Measurements from ENCODE around the gene FRAS1. TPM values are rescaled to one million over a fixed set of nuclear protein-coding genes. Genes with fewer than 3 reads are reported as not detected.

The FRAS1 gene
- total RNA-seq, 2 experiments from 2014 or later: 0.23 to 0.53 TPM

DNA sequence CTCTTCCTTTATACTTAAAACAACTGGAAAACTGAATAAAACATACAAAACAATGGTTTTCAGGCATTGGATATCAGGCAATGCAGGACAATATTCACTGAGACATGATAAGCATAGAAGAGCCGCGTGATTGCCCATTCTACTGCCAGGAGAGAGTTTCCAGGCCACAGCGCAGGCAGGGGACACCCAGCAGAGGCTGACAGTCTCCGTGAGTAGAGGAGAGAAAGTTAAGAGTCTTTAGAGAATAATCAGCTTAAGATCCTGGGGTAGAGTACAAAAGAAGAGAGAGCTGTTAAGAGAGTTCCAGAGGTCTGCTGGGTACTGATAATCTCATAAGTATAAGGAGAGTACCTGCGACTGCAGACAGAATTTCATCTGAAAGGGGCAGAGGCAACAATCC, 18.4 kb upstream of the FRAS1 start:
- H3K4me3 Mint-ChIP-seq: no peak overlapping the region

GRCh38 chr4:78039678-78040077, 17.4 kb upstream of the FRAS1 start:
- H3K27me3 Mint-ChIP-seq: peaks cover 12% of the 10 kb centered on the region
- POLR2A ChIA-PET: no interaction called here
- no peak overlapping the region for H3K27ac Mint-ChIP-seq
- no peaks in the 10 kb centered on the region for H3K4me1 Mint-ChIP-seq
- peaks cover 2% of the 10 kb centered on the region for H3K36me3 Mint-ChIP-seq
- no peak overlapping the region for H3K4me3 Mint-ChIP-seq
- no peak for ATAC-seq (ENCODE audit: low read depth)
- DNase-seq: no peak
- peaks cover 1% of the 10 kb centered on the region for H3K9me3 Mint-ChIP-seq

More for the DNA sequence above, 18.4 kb upstream of the FRAS1 start:
- Mint-ChIP-seq H3K27ac (no peak overlapping the region), H3K36me3 (peaks cover 2% of the 10 kb centered on the region), H3K27me3 (peaks cover 12% of the 10 kb centered on the region), H3K4me1 (no peaks in the 10 kb centered on the region), H3K9me3 (peaks cover 1% of the 10 kb centered on the region)
- POLR2A ChIA-PET: no interaction called here
- ATAC-seq (ENCODE audit: low read depth) (no peak), DNase-seq (no peak)

DNA sequence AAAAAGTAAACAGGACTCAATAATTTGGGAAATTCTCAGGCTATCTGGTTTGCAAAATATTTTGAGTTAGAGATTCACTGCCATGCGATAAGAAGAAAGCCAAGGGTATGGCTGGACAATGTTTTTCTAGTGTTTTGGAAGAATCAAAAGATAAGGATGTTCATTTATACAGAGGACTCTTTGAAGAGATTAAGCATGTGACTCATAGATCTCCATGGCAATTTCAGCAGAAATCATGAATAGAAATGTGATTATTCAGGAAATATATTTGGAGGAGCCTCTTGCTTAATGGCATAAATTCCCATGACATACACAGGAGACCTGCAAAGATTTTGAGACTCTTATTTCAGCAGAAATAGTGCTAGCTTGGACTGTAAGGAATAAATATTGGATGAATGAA, 16.7 kb upstream of the FRAS1 start:
- Mint-ChIP-seq H3K36me3 (peaks cover 2% of the 10 kb centered on the region), H3K9me3 (peaks cover 1% of the 10 kb centered on the region), H3K27me3 (peaks cover 12% of the 10 kb centered on the region), H3K4me1 (no peaks in the 10 kb centered on the region), H3K27ac (no peak overlapping the region), H3K4me3 (no peak overlapping the region)
- POLR2A ChIA-PET: no interaction called here
- DNase-seq (no peak), ATAC-seq (ENCODE audit: low read depth) (no peak)

- Mint-ChIP-seq H3K4me1 (no peaks in the 10 kb centered on the region), H3K4me3 (no peak overlapping the region), H3K27ac (no peak overlapping the region), H3K36me3 (no peaks in the 10 kb centered on the region), H3K9me3 (peaks cover 2% of the 10 kb centered on the region), H3K27me3 (peaks cover 21% of the 10 kb centered on the region)
- no peak for ATAC-seq (ENCODE audit: low read depth)
- no peak for DNase-seq
- POLR2A ChIA-PET: no interaction called here
Observed at GRCh38 chr4:78047366-78047765, 9.8 kb upstream of the FRAS1 start.

GRCh38 chr4:78056265-78057129, 626 bp upstream of the FRAS1 start:
- peak; percentile 77 for ATAC-seq (ENCODE audit: low read depth)
- peaks cover 57% of the 10 kb centered on the region for H3K27me3 Mint-ChIP-seq
- no peaks in the 10 kb centered on the region for H3K36me3 Mint-ChIP-seq
- POLR2A ChIA-PET: interaction anchor here (1.4 kb wide), 1 partner anchor 194 kb away, joined by 3 read pairs; the partner anchor contains the start of gene MRPL1
- H3K27ac Mint-ChIP-seq: no peak overlapping the region
- peak overlapping the region; percentile 86 for H3K4me3 Mint-ChIP-seq
- peaks cover 22% of the 10 kb centered on the region for H3K4me1 Mint-ChIP-seq
- DNase-seq: peak; percentile 58
- no peaks in the 10 kb centered on the region for H3K9me3 Mint-ChIP-seq

DNA sequence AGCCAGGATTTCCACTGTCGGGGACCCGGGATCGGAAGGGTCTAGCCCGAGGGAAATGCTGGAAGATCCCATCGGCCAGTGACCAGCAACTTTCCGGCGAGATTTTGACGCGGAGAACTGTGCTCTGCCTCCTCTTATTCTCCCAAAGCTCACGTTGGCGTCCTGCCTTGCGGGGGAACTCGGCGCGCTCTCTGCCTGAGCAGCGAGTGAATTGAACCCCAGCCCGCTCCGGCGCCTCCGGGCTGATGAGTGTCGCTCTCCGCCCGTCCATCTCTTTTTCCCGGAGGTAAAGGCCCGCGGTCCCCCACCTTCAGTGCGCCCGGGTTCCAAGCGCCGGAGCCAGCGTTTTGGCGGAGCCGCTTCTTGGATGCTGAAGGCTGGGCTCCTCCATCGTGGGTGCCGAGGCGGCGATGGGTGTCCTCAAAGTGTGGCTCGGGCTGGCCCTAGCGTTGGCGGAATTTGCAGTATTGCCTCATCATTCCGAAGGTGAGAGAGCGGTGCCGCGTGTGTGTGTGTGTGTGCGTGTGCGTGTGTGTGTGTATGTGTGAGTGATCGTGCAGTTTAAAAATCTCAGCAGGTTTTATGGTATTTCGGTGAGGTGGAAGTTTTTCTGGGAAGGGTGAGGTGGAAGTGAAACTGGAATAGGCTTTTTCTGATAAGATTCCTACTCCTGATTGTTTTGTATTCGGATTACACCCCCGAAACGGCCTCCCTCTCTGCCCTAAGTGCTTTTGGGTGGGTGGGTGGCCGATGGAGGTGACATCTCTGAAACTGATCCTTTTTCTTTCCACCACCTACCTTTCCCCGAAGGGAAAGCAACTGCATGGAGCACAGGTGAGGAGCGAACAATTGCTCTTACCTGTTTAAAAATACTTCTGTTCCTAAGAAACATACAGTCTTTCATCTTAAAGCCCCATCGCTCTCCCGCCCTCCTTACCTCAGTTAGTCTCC, 752 bp downstream of the FRAS1 start:
- DNase-seq (peak; percentile 63), ATAC-seq (ENCODE audit: low read depth) (peak; percentile 24)
- POLR2A ChIA-PET: interaction anchor here (1.4 kb wide), 1 partner anchor 196 kb away, joined by 3 read pairs; the partner anchor contains the start of gene MRPL1
- H3K9me3 Mint-ChIP-seq: no peaks in the 10 kb centered on the region
- H3K4me3 Mint-ChIP-seq: peak overlapping the region; percentile 86
- no peak overlapping the region for H3K27ac Mint-ChIP-seq
- H3K36me3 Mint-ChIP-seq: no peaks in the 10 kb centered on the region
- peaks cover 22% of the 10 kb centered on the region for H3K4me1 Mint-ChIP-seq
- peaks cover 56% of the 10 kb centered on the region for H3K27me3 Mint-ChIP-seq

DNA sequence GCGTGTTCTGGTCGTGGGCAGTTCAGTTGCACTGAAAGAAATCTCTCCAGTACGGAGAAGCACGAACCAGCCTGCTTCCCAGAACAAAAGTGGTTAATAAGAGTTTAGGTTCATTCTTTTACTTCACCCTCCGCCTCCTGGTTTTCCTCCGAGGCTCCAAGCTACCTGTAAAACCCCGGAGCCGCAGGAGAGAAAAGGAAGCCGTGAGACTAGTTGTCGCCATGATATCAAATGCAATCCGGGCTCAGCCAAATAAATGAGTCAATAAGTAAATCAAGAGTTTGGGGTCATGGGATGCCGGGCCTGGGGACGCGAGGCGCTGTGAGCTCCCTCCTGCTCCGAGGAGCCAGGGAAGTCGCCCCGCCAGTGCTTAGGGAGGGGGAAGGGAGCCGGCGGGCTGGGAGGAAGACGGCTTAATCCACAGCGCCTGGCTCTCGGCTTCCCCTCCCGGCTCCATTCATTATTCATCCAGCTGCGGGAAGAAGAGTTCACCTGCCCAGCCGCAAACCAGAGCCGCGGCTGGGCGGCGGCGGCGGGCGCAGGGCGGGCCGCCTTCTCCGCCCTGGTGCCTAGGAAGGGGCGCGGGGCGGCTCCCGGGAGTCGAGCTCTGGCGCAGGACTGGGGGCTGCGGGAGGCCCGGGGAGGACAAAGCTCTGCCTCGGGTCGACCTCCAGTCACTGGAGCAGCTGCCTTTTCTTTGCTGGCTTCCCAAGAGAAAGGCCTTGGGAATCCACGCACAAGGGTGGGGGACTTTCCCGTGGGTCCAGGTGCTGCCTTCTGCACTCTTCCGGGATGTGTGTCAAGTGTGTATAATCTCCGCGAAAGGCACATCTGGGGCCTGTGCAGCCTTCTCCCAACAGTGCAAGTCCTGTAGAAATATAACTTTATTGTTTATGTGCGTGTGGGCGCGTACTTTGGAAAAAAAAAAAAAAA, 1.7 kb downstream of the FRAS1 start:
- ATAC-seq (ENCODE audit: low read depth): no peak
- Mint-ChIP-seq H3K9me3 (no peaks in the 10 kb centered on the region), H3K27ac (no peak overlapping the region), H3K4me3 (peak overlapping the region; percentile 86), H3K36me3 (no peaks in the 10 kb centered on the region), H3K27me3 (peaks cover 58% of the 10 kb centered on the region), H3K4me1 (peaks cover 22% of the 10 kb centered on the region)
- DNase-seq: peak; percentile 48
- POLR2A ChIA-PET: interaction anchor here (0.6 to 1.0 kb wide), 3 partner anchors 197 to 593 kb away, joined by 3 read pairs; partner anchors contain the start of gene MRPL1

DNA sequence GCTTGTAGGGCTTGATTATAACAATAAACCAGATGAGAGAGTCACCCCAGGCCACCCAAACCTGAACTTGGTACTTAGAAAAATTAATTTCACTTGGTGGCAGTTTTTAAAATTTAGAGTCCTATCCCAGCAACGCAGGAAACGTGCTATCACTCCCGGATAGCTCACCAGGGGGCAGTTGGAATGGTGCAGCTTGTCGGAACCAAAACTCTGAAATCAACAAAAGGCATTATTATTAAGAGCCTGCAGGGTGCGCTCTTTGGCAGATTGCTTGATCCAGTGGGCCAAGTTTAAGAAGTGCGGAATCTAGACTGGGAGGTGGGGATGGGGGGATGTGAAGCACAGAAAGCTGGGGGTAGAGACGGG, 2.4 kb downstream of the FRAS1 start:
- Mint-ChIP-seq H3K36me3 (no peaks in the 10 kb centered on the region), H3K27me3 (peaks cover 56% of the 10 kb centered on the region), H3K4me3 (peak overlapping the region; percentile 69), H3K9me3 (no peaks in the 10 kb centered on the region), H3K4me1 (peaks cover 22% of the 10 kb centered on the region), H3K27ac (no peak overlapping the region)
- POLR2A ChIA-PET: interaction anchor here (0.6 to 1.0 kb wide), 3 partner anchors 197 to 594 kb away, joined by 3 read pairs; partner anchors contain the start of gene MRPL1
- peak; percentile 24 for ATAC-seq (ENCODE audit: low read depth)
- peak; percentile 42 for DNase-seq

DNA sequence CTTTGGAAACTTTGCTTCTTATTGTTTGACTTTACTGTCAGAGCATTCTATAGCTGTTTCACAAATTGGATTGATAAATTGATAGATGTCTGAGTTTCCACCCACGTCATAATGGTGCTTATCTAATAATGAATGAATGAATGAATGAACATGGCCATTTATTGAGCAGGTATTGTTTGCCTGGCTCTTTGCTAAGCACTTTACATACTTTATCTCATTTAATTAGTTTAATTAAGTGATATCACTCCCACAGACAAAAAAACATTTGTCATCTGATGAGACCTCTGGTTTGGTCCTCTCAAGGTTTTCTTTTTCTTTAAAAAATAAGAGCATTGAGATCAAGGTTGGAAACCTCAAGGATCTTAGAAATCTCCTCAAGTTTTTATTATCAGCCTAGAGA, 2.8 kb downstream of the FRAS1 start:
- Mint-ChIP-seq H3K4me3 (no peak overlapping the region), H3K27ac (no peak overlapping the region), H3K27me3 (peaks cover 52% of the 10 kb centered on the region), H3K4me1 (peaks cover 22% of the 10 kb centered on the region), H3K9me3 (no peaks in the 10 kb centered on the region), H3K36me3 (no peaks in the 10 kb centered on the region)
- ATAC-seq (ENCODE audit: low read depth) (no peak), DNase-seq (no peak)
- POLR2A ChIA-PET: interaction anchor here (0.6 to 1.0 kb wide), 3 partner anchors 198 to 595 kb away, joined by 3 read pairs; partner anchors contain the start of gene MRPL1

GRCh38 chr4:78061939-78062570, 4.9 kb downstream of the FRAS1 start:
- Mint-ChIP-seq H3K36me3 (no peaks in the 10 kb centered on the region), H3K27me3 (peaks cover 58% of the 10 kb centered on the region), H3K27ac (no peak overlapping the region), H3K9me3 (no peaks in the 10 kb centered on the region), H3K4me3 (no peak overlapping the region), H3K4me1 (peaks cover 16% of the 10 kb centered on the region)
- DNase-seq (no peak), ATAC-seq (ENCODE audit: low read depth) (no peak)
- POLR2A ChIA-PET: no interaction called here

GRCh38 chr4:78065508-78066192, 8.5 kb downstream of the FRAS1 start:
- no peak overlapping the region for H3K27ac Mint-ChIP-seq
- no peaks in the 10 kb centered on the region for H3K4me1 Mint-ChIP-seq
- no peaks in the 10 kb centered on the region for H3K36me3 Mint-ChIP-seq
- ATAC-seq (ENCODE audit: low read depth) (no peak), DNase-seq (no peak)
- peaks cover 51% of the 10 kb centered on the region for H3K27me3 Mint-ChIP-seq
- no peaks in the 10 kb centered on the region for H3K9me3 Mint-ChIP-seq
- no peak overlapping the region for H3K4me3 Mint-ChIP-seq
- POLR2A ChIA-PET: no interaction called here

DNA sequence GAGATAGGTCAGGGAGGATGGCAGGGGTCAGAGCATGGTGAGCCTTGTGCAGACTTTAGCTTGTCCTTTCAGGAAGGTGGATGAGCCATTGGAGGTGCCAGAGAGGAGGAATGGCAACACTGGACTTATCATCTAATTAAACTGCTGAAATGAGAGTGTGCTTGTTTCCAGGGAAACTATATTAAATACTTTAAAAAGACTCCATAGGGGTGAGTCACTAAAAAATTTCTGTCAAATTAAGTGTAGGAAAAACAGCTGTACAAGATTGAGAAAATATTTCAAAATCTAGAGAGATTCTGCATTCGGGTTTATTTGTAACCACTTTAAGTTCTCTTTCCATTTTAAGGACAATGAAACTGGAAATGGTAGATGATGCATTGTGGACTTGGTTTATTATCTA, 11.4 kb downstream of the FRAS1 start:
- ATAC-seq (ENCODE audit: low read depth): no peak

More for the DNA sequence above, 11.4 kb downstream of the FRAS1 start:
- Mint-ChIP-seq H3K9me3 (no peaks in the 10 kb centered on the region), H3K36me3 (no peaks in the 10 kb centered on the region), H3K27me3 (peaks cover 48% of the 10 kb centered on the region), H3K4me1 (no peaks in the 10 kb centered on the region), H3K4me3 (no peak overlapping the region), H3K27ac (no peak overlapping the region)
- POLR2A ChIA-PET: no interaction called here
- no peak for DNase-seq

Data from activated naive CD8-positive, alpha-beta T cell treated with anti-CD3 and anti-CD28 coated beads, Interleukin-2, amount 10 ng/mL, durations not matched to agents 7 days and 5 days (primary cell).